Measurements from ENCODE around the gene TAF8.
A peak's percentile ranks its signal among the peaks of the same experiment; 100 is the strongest.

Gene TAF8

GRCh38 chr6:42029062-42029685, 21.1 kb upstream of the TAF8 start:
- H3K4me2 ChIP-seq (ENCODE audit: low read depth, low read length, poor library complexity, severe bottlenecking) = no peak overlapping the region
- peaks cover 56% of the 10 kb centered on the region for H3K4me1 ChIP-seq (ENCODE audit: insufficient read depth, low read length, poor library complexity, severe bottlenecking)
- H3K9ac ChIP-seq (ENCODE audit: low read depth, low read length, poor library complexity, severe bottlenecking) = peak overlapping the region; percentile 11
- no peak for TF ChIP-seq EZH2phosphoT487 (IDR thresholded peaks at IDR 0.05; ENCODE audit: borderline replicate concordance)
- TF ChIP-seq, protein P1, sequence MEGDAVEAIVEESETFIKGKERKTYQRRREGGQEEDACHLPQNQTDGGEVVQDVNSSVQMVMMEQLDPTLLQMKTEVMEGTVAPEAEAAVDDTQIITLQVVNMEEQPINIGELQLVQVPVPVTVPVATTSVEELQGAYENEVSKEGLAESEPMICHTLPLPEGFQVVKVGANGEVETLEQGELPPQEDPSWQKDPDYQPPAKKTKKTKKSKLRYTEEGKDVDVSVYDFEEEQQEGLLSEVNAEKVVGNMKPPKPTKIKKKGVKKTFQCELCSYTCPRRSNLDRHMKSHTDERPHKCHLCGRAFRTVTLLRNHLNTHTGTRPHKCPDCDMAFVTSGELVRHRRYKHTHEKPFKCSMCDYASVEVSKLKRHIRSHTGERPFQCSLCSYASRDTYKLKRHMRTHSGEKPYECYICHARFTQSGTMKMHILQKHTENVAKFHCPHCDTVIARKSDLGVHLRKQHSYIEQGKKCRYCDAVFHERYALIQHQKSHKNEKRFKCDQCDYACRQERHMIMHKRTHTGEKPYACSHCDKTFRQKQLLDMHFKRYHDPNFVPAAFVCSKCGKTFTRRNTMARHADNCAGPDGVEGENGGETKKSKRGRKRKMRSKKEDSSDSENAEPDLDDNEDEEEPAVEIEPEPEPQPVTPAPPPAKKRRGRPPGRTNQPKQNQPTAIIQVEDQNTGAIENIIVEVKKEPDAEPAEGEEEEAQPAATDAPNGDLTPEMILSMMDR (conservative IDR thresholded peaks at IDR 0.05; ENCODE audit: low read length) = no peak
- H3K79me2 ChIP-seq (ENCODE audit: insufficient read depth, low read length) = peaks cover 21% of the 10 kb centered on the region; the same call in 1 of the 2 replicates
- no peak overlapping the region for H2AFZ ChIP-seq (ENCODE audit: low read length)
- no peaks in the 10 kb centered on the region for H3K9me2 ChIP-seq (replicated peaks; ENCODE audit: low read depth, low read length)
- no peak overlapping the region for H3K4me3 ChIP-seq (ENCODE audit: low read length, poor library complexity, severe bottlenecking)
- no peaks in the 10 kb centered on the region for H3K36me3 ChIP-seq (ENCODE audit: insufficient read depth, low read length)
- no peaks in the 10 kb centered on the region for H4K20me1 ChIP-seq (ENCODE audit: insufficient read depth, low read length, poor library complexity, severe bottlenecking)
- no peaks in the 10 kb centered on the region for H3K9me3 ChIP-seq (ENCODE audit: insufficient read depth, low read depth, low read length)
- H3F3A ChIP-seq (ENCODE audit: low read depth) = no peaks in the 10 kb centered on the region
- no peaks in the 10 kb centered on the region for H3K27me3 ChIP-seq (ENCODE audit: insufficient read depth, low read length, poor library complexity, severe bottlenecking)

- Histone ChIP-seq H3K36me3 (ENCODE audit: insufficient read depth, low read length) (no peaks in the 10 kb centered on the region), H3K27me3 (ENCODE audit: insufficient read depth, low read length, poor library complexity, severe bottlenecking) (no peaks in the 10 kb centered on the region), H3K4me2 (ENCODE audit: low read depth, low read length, poor library complexity, severe bottlenecking) (peak overlapping the region; percentile 35), H2AFZ (ENCODE audit: low read length) (no peak overlapping the region), H4K20me1 (ENCODE audit: insufficient read depth, low read length, poor library complexity, severe bottlenecking) (no peaks in the 10 kb centered on the region), H3K79me2 (ENCODE audit: insufficient read depth, low read length) (peaks cover 21% of the 10 kb centered on the region; the same call in 1 of the 2 replicates), H3F3A (ENCODE audit: low read depth) (no peaks in the 10 kb centered on the region), H3K9me2 (replicated peaks; ENCODE audit: low read depth, low read length) (no peaks in the 10 kb centered on the region), H3K9me3 (ENCODE audit: insufficient read depth, low read depth, low read length) (no peaks in the 10 kb centered on the region), H3K4me3 (ENCODE audit: low read length, poor library complexity, severe bottlenecking) (no peak overlapping the region), H3K9ac (ENCODE audit: low read depth, low read length, poor library complexity, severe bottlenecking) (no peak overlapping the region), H3K4me1 (ENCODE audit: insufficient read depth, low read length, poor library complexity, severe bottlenecking) (peaks cover 56% of the 10 kb centered on the region)
- TF ChIP-seq, protein P1 (conservative IDR thresholded peaks at IDR 0.05; ENCODE audit: low read length) = no peak
- no peak for TF ChIP-seq EZH2phosphoT487 (IDR thresholded peaks at IDR 0.05; ENCODE audit: borderline replicate concordance)
Measured at GRCh38 chr6:42029881-42030280, 20.4 kb upstream of the TAF8 start.

GRCh38 chr6:42030585-42031506, 19.5 kb upstream of the TAF8 start:
- peaks cover 21% of the 10 kb centered on the region; the same call in 1 of the 2 replicates for H3K79me2 ChIP-seq (ENCODE audit: insufficient read depth, low read length)
- peaks cover 52% of the 10 kb centered on the region for H3K4me1 ChIP-seq (ENCODE audit: insufficient read depth, low read length, poor library complexity, severe bottlenecking)
- no peaks in the 10 kb centered on the region for H3F3A ChIP-seq (ENCODE audit: low read depth)
- H4K20me1 ChIP-seq (ENCODE audit: insufficient read depth, low read length, poor library complexity, severe bottlenecking) = no peaks in the 10 kb centered on the region
- H3K4me3 ChIP-seq (ENCODE audit: low read length, poor library complexity, severe bottlenecking) = no peak overlapping the region
- H3K36me3 ChIP-seq (ENCODE audit: insufficient read depth, low read length) = no peaks in the 10 kb centered on the region
- no peak for TF ChIP-seq EZH2phosphoT487 (IDR thresholded peaks at IDR 0.05; ENCODE audit: borderline replicate concordance)
- no peaks in the 10 kb centered on the region for H3K9me3 ChIP-seq (ENCODE audit: insufficient read depth, low read depth, low read length)
- H2AFZ ChIP-seq (ENCODE audit: low read length) = peak overlapping the region; percentile 39
- H3K27me3 ChIP-seq (ENCODE audit: insufficient read depth, low read length, poor library complexity, severe bottlenecking) = no peaks in the 10 kb centered on the region
- H3K9me2 ChIP-seq (replicated peaks; ENCODE audit: low read depth, low read length) = no peaks in the 10 kb centered on the region
- H3K4me2 ChIP-seq (ENCODE audit: low read depth, low read length, poor library complexity, severe bottlenecking) = peak overlapping the region; percentile 35
- peak overlapping the region; percentile 71 for H3K9ac ChIP-seq (ENCODE audit: low read depth, low read length, poor library complexity, severe bottlenecking)
